Smooth muscle cell (in vitro differentiated cells): ENCODE measurements around the gene PPP2R5E. TPM values are rescaled to one million over a fixed set of nuclear protein-coding genes. Genes with fewer than 3 reads are reported as not detected.

ENCODE experiments used
- DNase-seq: peaks from one replicate; lab custom pipeline; 2025; ENCODE audit not compliant: unreplicated experiment; lab: John Stamatoyannopoulos, UW
- H2AFZ ChIP-seq: fragments of 200-600 bp; sonication (generic); 2 replicates; pipeline ENCODE4 v1.6.0; 2016; ENCODE audit warnings: antibody characterized with exemption, low read depth, mild to moderate bottlenecking
- H3F3A ChIP-seq: fragments of 200-600 bp; sonication (generic); 2 replicates; pipeline ENCODE4 v1.6.0; 2017; ENCODE audit warnings: antibody characterized with exemption, low read depth
- H3K27ac ChIP-seq: fragments of 200-600 bp; sonication (generic); 2 replicates; pipeline ENCODE4 v1.5.1; 2016; ENCODE audit warnings: low read depth, mild to moderate bottlenecking
- H3K27me3 ChIP-seq: fragments of 200-600 bp; sonication (generic); 2 replicates; pipeline ENCODE4 v1.6.1; 2016; ENCODE audit warnings: low read depth, mild to moderate bottlenecking
- H3K36me3 ChIP-seq: fragments of 200-600 bp; sonication (generic); 2 replicates; pipeline ENCODE4 v1.5.1; 2016; ENCODE audit warnings: low read depth
- H3K4me1 ChIP-seq: fragments of 200-600 bp; sonication (generic); 2 replicates; pipeline ENCODE4 v1.5.1; 2016; ENCODE audit warnings: low read depth
- H3K4me2 ChIP-seq: fragments of 200-600 bp; sonication (generic); 2 replicates; pipeline ENCODE4 v1.6.0; 2016; ENCODE audit warnings: mild to moderate bottlenecking
- H3K4me3 ChIP-seq: fragments of 200-600 bp; sonication (generic); 2 replicates; pipeline ENCODE4 v1.5.1; 2016; ENCODE audit warnings: mild to moderate bottlenecking
- H3K79me2 ChIP-seq: fragments of 200-600 bp; sonication (generic); 2 replicates; pipeline ENCODE4 v1.6.0; 2016; ENCODE audit warnings: low read depth, mild to moderate bottlenecking
- H3K9ac ChIP-seq: fragments of 200-600 bp; sonication (generic); 2 replicates; pipeline ENCODE4 v1.6.0; 2016; ENCODE audit warnings: low read depth
- H3K9me3 ChIP-seq: fragments of 200-600 bp; sonication (generic); replicated peaks from 2 replicates; pipeline ENCODE4 v1.5.1; 2016; ENCODE audit warnings: low read depth
- H4K20me1 ChIP-seq: fragments of 200-600 bp; sonication (generic); 2 replicates; pipeline ENCODE4 v1.6.0; 2016; ENCODE audit warnings: low read depth
- CTCF ChIP-seq: fragments of 200-600 bp; sonication (generic); IDR thresholded peaks from 2 replicates; pipeline ENCODE4 v1.5.1; 2017; ENCODE audit warnings: borderline replicate concordance, mild to moderate bottlenecking, antibody characterized with exemption; ENCODE audit not compliant: insufficient read depth, poor library complexity, severe bottlenecking
- WGBS: methylation state at CpG from one replicate; pipeline ENCODE4 v1.1.7; 2016; ENCODE audit warnings: low lambda C conversion rate; 5-methylcytosine and 5-hydroxymethylcytosine counted together
- polyA plus RNA-seq: library from polyadenylated mRNA; unstranded; fragments of >200 nt; fragmentation: Nextera tagmentation; extraction: Ambion mirVana; gene quantifications from 2 replicates; pipeline ENCODE4 v1.2.1, GENCODE V29; 2016
- total RNA-seq: library from RNA; depleted of rRNA; stranded (reverse); fragments of >200 nt; gene quantifications from 2 replicates; pipeline ENCODE4 v1.2.3, GENCODE V29; 2014

The PPP2R5E gene
- total and polyA plus RNA-seq, 2 experiments from 2014 or later: 31.7 to 47.7 TPM

- no peak for DNase-seq
- peaks cover 5% of the 10 kb centered on the region for H3F3A ChIP-seq
- no peaks in the 10 kb centered on the region for H3K27me3 ChIP-seq
- H3K36me3 ChIP-seq: no peaks in the 10 kb centered on the region
- H3K27ac ChIP-seq: no peak overlapping the region
- peak overlapping the region; percentile 57 for H3K4me2 ChIP-seq
- no peak for TF ChIP-seq CTCF
- no peaks in the 10 kb centered on the region for H3K79me2 ChIP-seq
- no peaks in the 10 kb centered on the region for H4K20me1 ChIP-seq
- no peaks in the 10 kb centered on the region for H3K4me1 ChIP-seq
- 62% methylated on average over 4 of the region's 4 CpGs for WGBS
- H3K4me3 ChIP-seq: no peak overlapping the region
- no peak overlapping the region for H2AFZ ChIP-seq
- H3K9ac ChIP-seq: no peak overlapping the region
- H3K9me3 ChIP-seq: no peaks in the 10 kb centered on the region
These were observed 30.4 kb upstream of the PPP2R5E start for GRCh38 chr14:63573581-63573980.

GRCh38 chr14:63565448-63565847, 22.3 kb upstream of the PPP2R5E start:
- Histone ChIP-seq H3K4me3 (no peak overlapping the region), H3K36me3 (no peaks in the 10 kb centered on the region), H3K27me3 (no peaks in the 10 kb centered on the region), H2AFZ (no peak overlapping the region), H3K79me2 (no peaks in the 10 kb centered on the region), H3K9me3 (no peaks in the 10 kb centered on the region), H3K27ac (no peak overlapping the region), H3K9ac (no peak overlapping the region), H4K20me1 (no peaks in the 10 kb centered on the region), H3F3A (no peaks in the 10 kb centered on the region), H3K4me2 (no peak overlapping the region), H3K4me1 (no peaks in the 10 kb centered on the region)
- TF ChIP-seq CTCF: no peak
- no peak for DNase-seq
- 84% methylated on average over 3 of the region's 3 CpGs for WGBS

- 42% methylated on average over 1 of the region's 1 CpG for WGBS
These were observed 21.1 kb upstream of the PPP2R5E start for GRCh38 chr14:63564318-63564717.

More at GRCh38 chr14:63564318-63564717, 21.1 kb upstream of the PPP2R5E start:
- no peaks in the 10 kb centered on the region for H3K79me2 ChIP-seq
- no peak overlapping the region for H2AFZ ChIP-seq
- no peaks in the 10 kb centered on the region for H3F3A ChIP-seq
- H3K27ac ChIP-seq: no peak overlapping the region
- no peaks in the 10 kb centered on the region for H3K4me1 ChIP-seq
- H3K36me3 ChIP-seq: no peaks in the 10 kb centered on the region
- H3K27me3 ChIP-seq: no peaks in the 10 kb centered on the region
- H3K9me3 ChIP-seq: no peaks in the 10 kb centered on the region
- TF ChIP-seq CTCF: no peak
- no peak overlapping the region for H3K9ac ChIP-seq
- DNase-seq: no peak
- H4K20me1 ChIP-seq: no peaks in the 10 kb centered on the region
- no peak overlapping the region for H3K4me2 ChIP-seq
- no peak overlapping the region for H3K4me3 ChIP-seq
